Measurements from ENCODE around the gene NKD1.

NKD1 gene

DNA sequence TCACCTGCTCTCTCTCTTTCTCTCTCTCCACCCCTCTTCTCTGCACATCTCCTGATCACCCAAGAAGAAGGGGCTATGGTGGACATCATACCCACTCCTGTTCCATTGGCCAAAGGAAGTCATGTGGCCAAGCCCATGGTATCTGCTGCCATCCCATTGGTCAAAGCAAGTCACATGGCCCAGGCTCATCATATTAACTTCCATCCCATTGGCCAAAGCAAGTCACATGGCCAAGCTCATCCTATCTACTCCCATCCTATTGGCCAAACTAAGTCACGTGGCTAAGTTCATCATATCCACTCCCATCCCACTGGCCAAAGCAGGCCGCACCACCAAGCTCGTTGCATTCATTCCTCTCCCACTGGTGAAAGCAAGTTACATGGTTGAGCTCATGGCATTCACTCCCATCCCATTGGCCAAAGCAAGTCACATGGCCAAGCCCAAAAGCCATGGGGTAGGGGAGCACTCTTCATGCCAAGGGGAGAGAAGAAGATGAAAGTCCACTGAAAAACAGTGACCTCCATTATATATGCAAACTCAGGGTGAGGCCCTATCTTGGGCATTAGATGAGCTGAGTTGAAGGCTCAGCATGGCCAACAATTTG is 103.7 kb downstream of the NKD1 start:
- no peak for DNase-seq (ENCODE audit: low read depth)

DNA sequence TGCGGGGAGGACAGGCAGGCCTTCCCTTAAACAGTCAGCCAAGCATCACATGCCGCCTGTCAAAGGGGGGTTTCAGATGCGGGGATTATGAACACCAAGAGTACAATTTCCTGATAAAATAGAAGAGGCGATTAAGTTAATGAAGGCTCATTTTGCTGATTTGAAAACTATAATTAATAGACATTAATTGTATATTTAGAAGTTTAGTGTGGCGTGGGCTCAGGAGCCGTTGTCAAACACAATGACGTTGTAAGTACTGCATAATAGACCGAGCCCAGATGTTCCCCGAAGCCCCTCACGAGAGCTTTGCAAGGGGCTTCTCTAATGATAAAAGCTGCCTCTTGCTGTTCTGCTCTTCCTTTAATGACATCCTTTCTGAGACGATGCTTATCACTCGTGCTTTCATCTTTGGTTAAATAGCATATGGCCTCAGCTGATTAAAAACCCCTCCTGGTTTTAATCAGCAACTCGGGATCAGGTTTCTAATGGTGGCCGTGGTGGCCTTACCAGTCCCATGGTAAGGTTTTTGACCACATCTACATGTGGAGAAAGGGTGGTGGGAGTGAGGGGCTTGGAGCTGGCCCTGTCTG is 104.7 kb downstream of the NKD1 start:
- no peak for DNase-seq (ENCODE audit: low read depth)

DNA sequence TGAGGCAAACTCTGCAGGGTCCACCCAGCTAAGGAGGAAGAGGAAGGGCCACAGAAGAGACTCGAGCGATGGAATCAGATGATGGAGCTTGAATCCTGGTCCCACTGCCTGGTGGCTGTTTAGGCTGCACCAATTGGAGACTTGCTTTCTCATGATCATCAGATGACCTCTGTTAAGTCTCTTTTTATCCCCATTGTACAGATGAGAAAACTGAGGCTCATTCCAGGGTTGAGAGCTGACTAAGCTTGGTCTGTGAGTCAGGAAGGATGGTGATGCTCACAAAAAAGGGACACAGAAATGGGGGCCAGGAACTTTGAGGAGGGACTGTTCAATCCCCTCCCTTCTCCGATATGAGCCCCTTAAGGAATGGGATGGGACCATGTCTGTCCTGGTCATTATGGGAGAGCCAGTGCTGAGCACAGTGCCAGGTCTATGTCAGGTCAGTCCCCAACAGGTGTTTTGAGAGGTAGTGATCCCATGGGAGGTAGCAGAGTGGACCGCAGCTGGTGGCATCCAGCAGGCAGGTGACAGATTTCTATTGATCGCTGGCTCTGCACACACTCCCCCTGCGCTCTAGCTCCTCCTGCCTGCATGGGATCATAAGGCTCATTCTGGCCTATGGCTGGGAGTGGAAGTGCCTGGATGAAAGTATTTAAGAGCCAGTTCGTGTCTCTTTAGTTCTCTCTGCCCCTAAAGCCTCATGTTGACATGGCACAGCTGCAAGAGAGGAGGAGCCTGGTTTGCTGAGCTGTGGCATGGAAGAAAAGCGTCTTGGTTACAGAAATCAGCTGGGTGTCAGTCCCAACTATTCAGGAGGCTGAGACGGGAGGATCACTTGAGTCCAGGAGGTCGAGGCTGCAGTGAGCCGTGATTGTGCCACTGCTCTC is 105.7 kb downstream of the NKD1 start:
- DNase-seq (ENCODE audit: low read depth) = no peak

DNA sequence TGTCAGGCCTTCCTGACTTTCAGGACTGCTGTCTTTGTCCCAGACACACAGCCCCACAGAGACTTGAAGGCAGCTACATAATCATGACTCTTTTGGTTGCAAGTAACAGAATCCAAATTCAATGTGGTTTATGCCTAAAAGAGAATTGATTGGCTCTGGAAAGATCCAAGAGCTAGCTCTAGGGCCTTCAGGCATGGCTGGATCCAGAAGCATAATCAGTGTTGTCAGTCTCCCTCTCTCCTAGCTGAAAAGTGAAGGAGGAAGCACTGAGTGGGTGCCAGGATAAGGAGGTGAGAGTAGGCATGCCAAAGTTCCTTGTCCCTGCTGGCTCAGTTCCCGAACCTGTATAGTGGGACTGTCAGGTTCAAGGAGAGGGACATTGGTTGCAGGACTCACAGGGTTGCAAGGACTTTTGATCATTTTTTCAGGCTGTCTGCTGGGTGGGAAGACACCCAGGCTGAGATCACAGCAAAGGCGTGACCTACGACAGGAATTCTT is 107.4 kb downstream of the NKD1 start:
- no peak for DNase-seq (ENCODE audit: low read depth)

DNA sequence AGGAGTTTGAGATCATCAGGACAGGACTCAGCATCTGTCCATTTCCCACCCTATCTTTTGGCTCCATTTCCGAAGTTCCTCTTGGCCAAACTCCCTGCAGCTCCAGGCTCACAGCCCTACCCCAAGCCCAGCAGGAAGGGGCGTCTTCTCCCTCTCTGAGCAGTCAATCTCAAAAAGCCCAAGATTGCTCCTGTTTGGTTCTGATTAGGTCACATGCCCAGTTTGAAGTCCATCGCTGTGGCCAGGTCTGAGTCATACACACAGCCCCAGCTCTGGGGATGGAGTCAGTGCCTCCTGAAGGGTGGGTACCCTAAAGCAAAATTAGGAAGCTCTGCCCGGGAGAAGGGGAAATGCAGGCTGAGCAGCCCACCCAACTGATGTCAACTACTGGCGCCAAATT is 109.0 kb downstream of the NKD1 start:
- DNase-seq (ENCODE audit: low read depth) = no peak

DNA sequence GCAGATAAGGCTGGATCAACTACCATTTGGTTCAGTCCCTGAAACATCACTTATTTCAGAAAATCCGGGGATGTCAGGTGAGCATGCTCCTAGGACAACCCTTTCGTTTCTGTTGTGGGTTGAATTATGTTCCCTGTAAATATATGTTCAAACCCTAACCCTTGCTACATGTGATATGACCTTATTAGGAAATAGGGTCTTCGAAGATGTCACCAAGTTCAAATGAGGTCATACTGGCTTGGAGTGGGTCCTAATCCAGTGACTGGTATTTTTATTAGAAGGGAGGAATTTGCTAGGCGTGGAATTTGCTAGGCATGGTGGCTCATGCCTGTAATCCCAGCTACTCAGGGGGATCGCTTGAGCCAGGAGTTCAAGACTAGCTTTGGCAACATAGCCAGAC is 111.6 kb downstream of the NKD1 start:
- no peak for DNase-seq (ENCODE audit: low read depth)

DNA sequence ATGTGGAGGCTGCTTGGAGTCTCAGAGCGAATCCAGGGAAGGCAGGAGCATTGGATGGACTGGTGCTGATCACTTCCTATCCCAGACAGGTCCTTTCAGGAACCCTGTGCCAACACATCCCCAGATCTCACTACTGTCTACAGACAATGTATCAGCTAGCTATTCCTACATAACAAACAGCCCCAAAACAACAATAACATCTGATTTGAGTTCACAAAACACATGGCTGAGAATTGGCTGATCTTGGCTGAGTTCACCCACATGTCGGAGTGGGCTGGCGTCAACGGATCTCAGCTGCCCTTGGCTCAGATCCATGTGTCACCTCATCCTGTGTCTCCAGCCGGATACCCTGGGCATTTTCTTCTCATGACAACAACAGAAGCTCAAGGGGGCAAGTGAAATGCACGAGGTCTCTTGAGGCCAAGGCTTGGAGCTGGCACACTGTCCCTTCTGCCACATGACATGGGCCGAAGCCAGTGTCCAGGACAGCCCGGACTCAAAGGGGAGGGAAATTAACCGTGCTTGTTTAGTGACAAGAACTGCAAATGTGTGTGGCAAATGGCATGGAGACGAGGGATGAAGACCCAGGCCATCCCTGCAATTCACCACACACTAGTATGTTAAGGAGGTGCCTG is 114.2 kb downstream of the NKD1 start:
- DNase-seq (ENCODE audit: low read depth) = no peak

DNA sequence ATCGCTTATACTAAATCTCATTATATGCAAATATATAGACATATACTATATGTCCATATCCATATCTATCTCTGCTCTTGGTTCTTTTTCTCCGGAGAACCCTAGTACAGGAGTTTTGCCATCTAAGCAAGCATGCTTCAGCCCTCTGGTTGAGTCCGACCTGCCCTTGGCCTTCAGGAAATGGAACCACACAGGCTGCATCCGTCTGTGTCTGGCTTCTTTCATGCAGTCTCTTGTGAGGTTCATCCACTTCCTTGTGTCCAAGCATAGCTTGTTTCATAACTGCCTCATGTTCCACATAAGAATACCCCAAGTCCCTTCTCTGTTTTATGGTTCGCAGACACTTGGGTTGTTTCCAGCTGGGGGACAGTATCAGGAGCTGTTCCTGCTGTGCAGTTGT is 116.1 kb downstream of the NKD1 start:
- no peak for DNase-seq (ENCODE audit: low read depth)

DNA sequence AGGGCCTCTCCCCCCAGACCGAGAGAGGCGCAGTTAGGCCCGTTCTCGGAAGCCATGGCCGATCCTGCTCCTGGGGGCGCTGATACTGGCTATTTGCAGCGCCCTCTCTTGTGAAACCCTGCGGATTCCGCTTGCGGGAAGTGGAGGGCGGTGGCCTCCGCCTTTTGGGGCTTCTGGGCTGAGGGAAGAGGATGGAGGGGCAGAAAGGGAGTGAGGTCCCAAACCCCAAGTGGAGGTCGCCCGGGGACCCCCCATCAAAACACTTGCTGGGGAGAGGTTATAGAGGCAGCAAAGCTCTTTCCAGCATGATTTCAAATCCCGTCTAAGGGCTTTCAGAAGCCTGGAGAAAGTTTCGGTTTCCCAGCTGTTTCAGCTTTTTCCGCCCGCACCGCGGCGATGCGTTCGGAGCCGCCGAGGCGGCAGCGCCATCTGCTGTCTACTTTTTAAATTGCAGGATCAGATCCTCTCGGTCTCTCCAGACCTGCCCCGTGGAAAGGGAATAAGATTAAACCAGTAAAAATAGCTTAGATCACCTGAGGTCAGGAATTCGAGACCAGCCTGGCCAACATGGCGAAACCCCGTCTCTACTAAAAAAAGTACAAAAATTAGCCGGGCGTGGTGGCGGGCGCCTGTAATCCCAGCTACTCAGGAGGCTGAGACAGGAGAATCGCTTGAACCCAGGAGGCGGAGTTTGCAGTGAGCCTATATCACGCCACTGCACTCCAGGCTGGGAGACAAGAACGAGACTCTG is 117.1 kb downstream of the NKD1 start:
- peak; percentile 59 for DNase-seq (ENCODE audit: low read depth)

DNA sequence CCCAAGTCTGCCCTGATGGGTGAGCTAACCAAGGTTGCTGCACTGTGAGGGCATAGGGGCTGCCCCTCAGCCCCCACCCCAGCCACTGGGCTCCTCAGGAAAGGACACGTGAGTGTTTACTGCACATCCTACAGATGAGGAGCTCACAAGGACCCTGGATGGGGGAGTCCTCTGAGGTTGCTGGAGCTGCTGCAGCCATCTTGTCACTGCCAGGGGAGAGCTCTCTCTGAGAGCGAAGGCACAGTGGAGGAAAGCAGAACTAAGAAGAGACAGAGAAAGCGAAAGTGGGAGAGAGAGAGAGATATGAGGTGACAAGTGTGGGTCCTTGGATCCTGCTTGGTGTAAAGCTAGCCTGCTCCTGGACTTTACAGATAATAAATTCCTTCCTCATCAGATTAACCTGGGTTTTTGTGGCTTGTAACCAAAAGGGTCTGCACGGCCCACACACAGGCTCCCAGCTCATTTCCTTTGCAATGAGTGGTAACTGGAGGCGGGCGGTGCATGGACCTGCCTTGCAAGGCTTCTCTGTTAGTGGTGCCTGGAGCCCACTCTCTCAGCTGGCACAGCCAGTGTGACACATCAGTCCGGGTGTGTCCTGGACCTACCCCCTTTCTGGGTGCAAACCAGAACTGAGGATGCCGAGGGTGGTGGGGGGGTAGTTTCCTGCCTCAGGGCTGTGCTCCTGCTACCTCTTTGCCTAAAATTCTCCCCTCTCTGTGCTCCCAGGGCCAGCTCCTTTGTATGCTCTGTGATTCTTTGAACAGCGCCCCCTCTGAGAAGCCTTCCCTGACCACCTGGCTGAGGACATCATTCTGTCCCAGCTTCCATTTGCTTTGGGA is 118.7 kb downstream of the NKD1 start:
- peak; percentile 24 for DNase-seq (ENCODE audit: low read depth)

DNA sequence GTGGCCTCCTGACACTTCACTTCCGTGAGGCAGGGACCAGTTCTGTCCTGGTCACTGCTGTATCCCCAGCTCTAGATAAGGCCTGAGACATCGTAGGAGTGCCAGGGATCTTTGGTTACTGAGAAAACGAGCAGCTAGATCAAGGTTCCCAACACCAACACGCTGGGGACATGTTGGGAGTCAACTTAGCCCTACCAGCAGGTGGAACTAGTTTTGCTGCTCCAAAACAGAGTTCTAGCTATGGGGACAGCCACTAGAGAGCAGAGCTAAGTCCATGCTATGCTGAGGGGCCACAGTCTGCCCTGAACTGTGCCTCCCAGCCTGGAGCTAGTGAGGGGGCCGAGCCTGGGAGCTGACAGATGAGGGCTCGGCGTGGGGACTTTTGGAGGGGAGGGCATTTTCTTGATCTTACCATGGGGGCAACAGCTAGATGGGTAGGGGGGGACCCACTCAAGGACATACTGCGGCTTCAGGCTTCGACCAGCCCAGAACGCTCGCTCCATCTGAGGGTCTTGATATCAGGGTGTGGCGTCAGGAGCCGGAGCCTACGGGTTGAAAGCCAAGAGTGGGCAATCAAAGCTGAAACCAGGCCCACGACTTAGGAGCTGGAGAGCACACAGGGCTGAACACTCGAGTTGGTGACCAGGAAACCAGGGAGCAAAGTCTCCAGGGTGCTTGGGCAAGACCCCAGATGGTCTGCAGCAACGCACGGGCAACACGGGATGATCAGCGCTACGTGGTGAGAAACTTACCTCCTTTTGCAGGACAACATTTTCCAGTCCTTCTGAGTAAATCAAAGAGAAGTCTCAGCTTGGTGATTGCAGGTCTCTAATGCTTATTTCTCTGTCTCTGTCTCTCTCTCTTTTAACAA is 119.5 kb downstream of the NKD1 start:
- DNase-seq (ENCODE audit: low read depth) = no peak

DNA sequence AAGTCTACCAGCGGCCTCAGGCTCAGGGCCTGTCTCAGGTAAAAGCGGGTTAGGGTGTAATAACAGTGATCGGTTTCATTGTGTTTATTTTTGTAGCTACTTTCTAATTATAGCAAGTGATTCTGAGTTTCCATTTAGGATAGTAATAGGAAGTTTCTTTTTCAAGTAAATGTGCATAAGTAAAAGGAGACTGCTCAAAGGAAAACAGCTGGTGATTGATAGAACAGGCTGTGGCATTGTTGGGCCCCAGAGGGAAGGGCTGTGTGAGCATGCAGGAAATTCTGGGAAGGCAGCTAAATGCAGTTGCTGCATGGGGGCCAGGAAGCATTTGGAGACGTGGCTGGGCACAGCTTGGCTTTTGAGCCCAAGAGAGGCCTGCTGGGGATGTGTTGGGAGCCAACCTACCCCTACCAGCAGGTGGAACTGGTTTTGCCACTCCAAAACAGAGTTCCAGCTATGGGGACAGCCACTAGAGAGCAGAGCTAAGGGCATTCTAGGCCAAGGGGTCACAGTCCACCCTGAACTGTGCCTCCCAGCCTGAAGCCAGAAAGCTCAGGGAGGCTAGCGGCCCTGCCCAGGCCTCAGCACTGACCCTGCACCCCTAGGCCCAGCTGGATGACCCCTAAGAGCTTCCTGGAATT is 120.3 kb downstream of the NKD1 start:
- no peak for DNase-seq (ENCODE audit: low read depth)

DNA sequence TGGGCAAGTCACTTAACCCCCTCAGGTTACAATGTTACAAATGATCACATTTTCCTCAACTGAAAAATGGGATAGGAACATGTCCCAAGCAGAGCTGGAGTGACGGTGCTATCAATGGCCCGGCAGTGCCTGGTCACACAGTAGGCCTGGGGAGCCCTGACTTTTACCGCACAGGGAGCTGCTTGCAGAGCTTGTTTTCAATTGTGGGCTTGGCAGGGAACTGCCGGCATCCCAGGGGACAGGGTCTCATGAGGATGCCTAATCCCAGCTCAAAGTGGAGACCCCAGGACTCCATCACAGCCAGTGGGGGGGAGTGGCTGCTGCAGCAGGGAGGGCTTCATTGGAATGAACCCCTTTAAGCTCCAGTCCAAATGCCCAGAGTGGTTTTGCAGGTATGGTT is 121.5 kb downstream of the NKD1 start:
- no peak for DNase-seq (ENCODE audit: low read depth)

DNA sequence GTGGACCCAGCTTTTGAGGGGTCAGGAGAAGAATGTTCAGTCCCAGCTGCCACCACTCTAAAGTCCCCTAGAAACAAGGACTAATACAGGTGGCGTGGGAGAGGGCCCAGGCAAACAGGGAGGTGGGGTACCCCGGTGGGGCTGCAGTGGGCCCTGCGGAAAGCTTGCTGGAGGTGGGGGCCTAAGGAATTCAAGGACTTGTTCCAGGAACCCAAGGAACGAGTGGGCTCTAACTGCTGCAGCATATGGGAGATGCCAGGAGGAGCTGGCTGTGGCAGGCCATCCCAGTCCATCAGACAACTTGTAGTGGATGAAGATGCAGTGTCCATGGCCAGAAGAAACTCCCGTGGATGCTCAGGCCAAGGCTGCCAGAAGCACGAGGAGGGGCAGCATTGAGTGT is 122.3 kb downstream of the NKD1 start:
- no peak for DNase-seq (ENCODE audit: low read depth)

DNA sequence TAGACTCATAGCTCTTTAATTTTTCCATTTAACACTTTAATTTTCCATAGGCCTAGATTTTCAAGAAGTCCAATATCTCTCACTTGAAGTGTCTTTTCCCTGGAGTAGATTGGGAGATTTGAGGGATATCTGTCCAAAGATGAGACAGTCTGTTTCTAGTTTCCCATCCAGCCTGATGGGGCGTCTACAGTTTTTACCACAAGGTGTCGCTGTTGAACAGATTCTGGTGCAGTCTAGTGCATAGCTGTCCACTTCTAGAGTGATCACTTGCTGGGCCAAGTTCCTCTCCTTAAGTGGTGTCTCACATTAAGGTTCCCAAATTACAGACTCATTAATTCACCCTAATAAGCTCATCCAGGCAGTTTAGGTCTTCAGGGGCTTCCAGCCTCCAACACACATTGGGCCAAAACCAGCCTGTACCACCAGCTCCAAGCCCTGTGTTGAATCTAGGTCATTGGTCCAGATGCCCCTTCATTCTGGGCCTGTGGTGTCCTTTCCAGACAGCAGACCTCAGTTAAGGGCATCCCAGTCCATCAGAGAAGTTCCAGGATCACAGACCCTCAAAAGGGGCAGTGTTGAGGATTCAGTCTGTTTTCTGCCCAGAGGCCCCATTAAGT is 123.6 kb downstream of the NKD1 start:
- no peak for DNase-seq (ENCODE audit: low read depth)

DNA sequence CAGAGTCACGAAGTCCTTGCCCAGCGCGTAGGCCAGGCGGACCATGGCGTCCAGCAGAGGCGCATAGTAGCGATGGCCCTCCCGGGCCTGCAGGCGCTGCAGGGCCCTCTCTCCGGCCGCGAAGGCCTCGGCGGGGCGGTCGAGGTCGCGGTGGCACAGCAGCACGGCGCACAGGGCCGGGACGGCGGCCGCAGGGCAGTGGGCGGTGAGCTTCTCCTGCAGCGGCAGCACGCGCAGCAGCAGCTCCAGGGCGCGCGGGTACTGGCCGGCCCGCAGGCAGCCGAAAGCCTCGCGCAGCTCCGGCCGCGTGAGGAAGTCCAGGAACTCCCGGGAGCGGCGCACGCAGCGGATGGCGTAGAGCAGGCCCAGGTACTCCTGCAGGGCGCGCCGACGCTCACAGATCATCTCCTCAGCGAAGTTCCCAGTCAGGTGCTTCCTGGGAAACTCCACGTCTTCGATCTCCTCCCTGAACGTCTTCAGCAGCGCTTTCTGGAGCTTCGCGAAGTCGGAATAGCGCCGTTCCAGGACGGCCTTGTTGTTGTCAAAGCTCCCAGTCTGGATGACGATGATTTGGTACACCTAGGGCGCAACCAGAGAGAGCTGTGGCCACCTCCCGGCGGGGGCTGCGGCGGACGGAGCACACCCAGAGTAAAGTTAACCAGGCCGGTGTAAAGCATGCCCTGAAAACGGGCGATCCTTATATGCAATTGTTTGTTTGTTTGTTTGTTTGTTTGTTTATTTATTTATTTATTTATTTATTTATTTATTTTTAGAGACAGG is 125.5 kb downstream of the NKD1 start:
- no peak for DNase-seq (ENCODE audit: low read depth)

DNA sequence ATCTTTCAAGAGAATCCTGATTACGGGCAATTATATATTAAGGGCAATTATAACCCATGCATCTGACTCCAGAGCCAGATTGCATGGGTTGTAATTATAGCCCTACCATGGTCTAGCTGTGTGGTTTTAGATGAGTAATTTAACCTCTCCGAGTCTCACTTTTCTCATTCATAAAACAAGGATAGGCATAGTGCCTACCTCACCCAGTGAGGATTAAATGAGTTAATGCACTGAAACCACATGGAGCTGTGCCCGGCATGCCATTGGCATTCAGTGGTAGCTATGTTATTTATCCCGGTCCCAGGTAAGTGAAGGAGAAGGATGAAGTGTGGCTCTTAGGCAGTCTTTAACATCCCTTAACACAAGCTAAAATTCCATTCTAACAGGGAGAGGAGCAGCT is 126.6 kb downstream of the NKD1 start:
- no peak for DNase-seq (ENCODE audit: low read depth)

Data from stimulated activated CD8-positive, alpha-beta memory T cell treated with anti-CD3 and anti-CD28 coated beads, Interleukin-12 subunit alpha, Interleukin-12 subunit beta, amount 100 ng/mL, for 4 hours (primary cell).